ENCODE results near the gene SLC25A29. TPM values are rescaled to one million over a fixed set of nuclear protein-coding genes. Genes with fewer than 3 reads are reported as not detected.
A peak's percentile ranks its signal among the peaks of the same experiment; 100 is the strongest.

SLC25A29 gene
- polyA plus RNA-seq, 2 of the 4 experiments (the other 2 are of a cell fraction) = 6.3 to 15.1 TPM

- H3K27ac ChIP-seq = no peak overlapping the region
- no peak overlapping the region for H3K4me3 ChIP-seq
- ATAC-seq = peak in 1 of 2 experiments; percentile 13; a peak in 1 of 6 replicates
- DNase-seq (ENCODE audit: low read depth in 1 of 2, low spot score in 1 of 2) = no peak
- peaks cover 8% of the 10 kb centered on the region; the same call in 1 of the 3 replicates for H3K4me1 ChIP-seq
- WGBS (ENCODE audit: missing lambda C conversion rate) = 89% methylated on average over 8 of the region's 8 CpGs
- ChIA-PET POLR2A (no interaction called here), CTCF (interaction anchor here (1.3 kb wide), 1 partner anchor 91 kb away, joined by 3 read pairs; no protein-coding TSS in a partner anchor)
- H3K4me2 ChIP-seq = no peak overlapping the region
- FAIRE-seq = no peak
- TF ChIP-seq ZSCAN20 (CRISPR knock-in tag; IDR thresholded peaks at IDR 0.05) = no peak
- no peaks in the 10 kb centered on the region for H3K9me3 ChIP-seq
These were observed 26.7 kb downstream of the SLC25A29 start for GRCh38 chr14:100279563-100279962.

GRCh38 chr14:100279133-100279532, 27.1 kb downstream of the SLC25A29 start:
- WGBS (ENCODE audit: missing lambda C conversion rate) = 79% methylated on average over 2 of the region's 2 CpGs
- CTCF ChIA-PET = interaction anchor here (0.7 to 1.3 kb wide), 4 partner anchors 22 to 92 kb away, joined by 3 to 5 read pairs (median 3); no protein-coding TSS in a partner anchor
- no peak for TF ChIP-seq SMC3 (IDR thresholded peaks at IDR 0.05)
- TF ChIP-seq, protein P1, sequence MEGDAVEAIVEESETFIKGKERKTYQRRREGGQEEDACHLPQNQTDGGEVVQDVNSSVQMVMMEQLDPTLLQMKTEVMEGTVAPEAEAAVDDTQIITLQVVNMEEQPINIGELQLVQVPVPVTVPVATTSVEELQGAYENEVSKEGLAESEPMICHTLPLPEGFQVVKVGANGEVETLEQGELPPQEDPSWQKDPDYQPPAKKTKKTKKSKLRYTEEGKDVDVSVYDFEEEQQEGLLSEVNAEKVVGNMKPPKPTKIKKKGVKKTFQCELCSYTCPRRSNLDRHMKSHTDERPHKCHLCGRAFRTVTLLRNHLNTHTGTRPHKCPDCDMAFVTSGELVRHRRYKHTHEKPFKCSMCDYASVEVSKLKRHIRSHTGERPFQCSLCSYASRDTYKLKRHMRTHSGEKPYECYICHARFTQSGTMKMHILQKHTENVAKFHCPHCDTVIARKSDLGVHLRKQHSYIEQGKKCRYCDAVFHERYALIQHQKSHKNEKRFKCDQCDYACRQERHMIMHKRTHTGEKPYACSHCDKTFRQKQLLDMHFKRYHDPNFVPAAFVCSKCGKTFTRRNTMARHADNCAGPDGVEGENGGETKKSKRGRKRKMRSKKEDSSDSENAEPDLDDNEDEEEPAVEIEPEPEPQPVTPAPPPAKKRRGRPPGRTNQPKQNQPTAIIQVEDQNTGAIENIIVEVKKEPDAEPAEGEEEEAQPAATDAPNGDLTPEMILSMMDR (IDR thresholded peaks at IDR 0.05) = no peak
- no peak for TF ChIP-seq CBX8 (IDR thresholded peaks at IDR 0.05)
- no peak for TF ChIP-seq MAX (IDR thresholded peaks at IDR 0.05)
- TF ChIP-seq KDM1A (IDR thresholded peaks at IDR 0.05; ENCODE audit: low read depth) = no peak
- TF ChIP-seq, protein P2, sequence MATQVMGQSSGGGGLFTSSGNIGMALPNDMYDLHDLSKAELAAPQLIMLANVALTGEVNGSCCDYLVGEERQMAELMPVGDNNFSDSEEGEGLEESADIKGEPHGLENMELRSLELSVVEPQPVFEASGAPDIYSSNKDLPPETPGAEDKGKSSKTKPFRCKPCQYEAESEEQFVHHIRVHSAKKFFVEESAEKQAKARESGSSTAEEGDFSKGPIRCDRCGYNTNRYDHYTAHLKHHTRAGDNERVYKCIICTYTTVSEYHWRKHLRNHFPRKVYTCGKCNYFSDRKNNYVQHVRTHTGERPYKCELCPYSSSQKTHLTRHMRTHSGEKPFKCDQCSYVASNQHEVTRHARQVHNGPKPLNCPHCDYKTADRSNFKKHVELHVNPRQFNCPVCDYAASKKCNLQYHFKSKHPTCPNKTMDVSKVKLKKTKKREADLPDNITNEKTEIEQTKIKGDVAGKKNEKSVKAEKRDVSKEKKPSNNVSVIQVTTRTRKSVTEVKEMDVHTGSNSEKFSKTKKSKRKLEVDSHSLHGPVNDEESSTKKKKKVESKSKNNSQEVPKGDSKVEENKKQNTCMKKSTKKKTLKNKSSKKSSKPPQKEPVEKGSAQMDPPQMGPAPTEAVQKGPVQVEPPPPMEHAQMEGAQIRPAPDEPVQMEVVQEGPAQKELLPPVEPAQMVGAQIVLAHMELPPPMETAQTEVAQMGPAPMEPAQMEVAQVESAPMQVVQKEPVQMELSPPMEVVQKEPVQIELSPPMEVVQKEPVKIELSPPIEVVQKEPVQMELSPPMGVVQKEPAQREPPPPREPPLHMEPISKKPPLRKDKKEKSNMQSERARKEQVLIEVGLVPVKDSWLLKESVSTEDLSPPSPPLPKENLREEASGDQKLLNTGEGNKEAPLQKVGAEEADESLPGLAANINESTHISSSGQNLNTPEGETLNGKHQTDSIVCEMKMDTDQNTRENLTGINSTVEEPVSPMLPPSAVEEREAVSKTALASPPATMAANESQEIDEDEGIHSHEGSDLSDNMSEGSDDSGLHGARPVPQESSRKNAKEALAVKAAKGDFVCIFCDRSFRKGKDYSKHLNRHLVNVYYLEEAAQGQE (IDR thresholded peaks at IDR 0.05) = no peak
- no peak for TF ChIP-seq BHLHE40 (IDR thresholded peaks at IDR 0.05; ENCODE audit: low read depth, low read length)
- no peak for TF ChIP-seq NR3C1 (IDR thresholded peaks at IDR 0.05)
- TF ChIP-seq CEBPB (IDR thresholded peaks at IDR 0.05) = no peak
- TF ChIP-seq RCOR1 (IDR thresholded peaks at IDR 0.05; ENCODE audit: low read depth, low read length) = no peak
- no peak for TF ChIP-seq TFCP2L1 (CRISPR knock-in tag; IDR thresholded peaks at IDR 0.05)
- no peak for TF ChIP-seq ZFP36 (IDR thresholded peaks at IDR 0.05; ENCODE audit: borderline replicate concordance, partially characterized antibody)
- no peak for TF ChIP-seq TP53 (CRISPR knock-in tag; IDR thresholded peaks at IDR 0.05)
- TF ChIP-seq SREBF2 (IDR thresholded peaks at IDR 0.05) = no peak
- TF ChIP-seq ZSCAN20 (CRISPR knock-in tag; IDR thresholded peaks at IDR 0.05) = no peak
- no peak for TF ChIP-seq CBX2 (IDR thresholded peaks at IDR 0.05; ENCODE audit: borderline replicate concordance, low read depth)
- no peak for TF ChIP-seq FOSL2 (IDR thresholded peaks at IDR 0.05)
- no peak for TF ChIP-seq FOSL2 (CRISPR knock-in tag; IDR thresholded peaks at IDR 0.05)
- no peaks in the 10 kb centered on the region for H3K9me3 ChIP-seq
- ATAC-seq (no peak), FAIRE-seq (no peak), DNase-seq (ENCODE audit: low read depth in 1 of 2, low spot score in 1 of 2) (no peak)
- H3K4me2 ChIP-seq = no peak overlapping the region
- H3K4me1 ChIP-seq = 0 out of 3 replicates have a peak, but pooled peaks cover 6% of the 10 kb centered on the region
- POLR2A ChIA-PET = interaction anchor here (0.6 kb wide), 1 partner anchor 32 kb away, joined by 3 read pairs; no protein-coding TSS in a partner anchor
- H3K27ac ChIP-seq = no peak overlapping the region
- no peak overlapping the region for H3K4me3 ChIP-seq

GRCh38 chr14:100278702-100279101, 27.5 kb downstream of the SLC25A29 start:
- no peak for DNase-seq (ENCODE audit: low read depth in 1 of 2, low spot score in 1 of 2)
- H3K9me3 ChIP-seq = no peaks in the 10 kb centered on the region
- POLR2A ChIA-PET = interaction anchor here (0.6 kb wide), 1 partner anchor 33 kb away, joined by 3 read pairs; no protein-coding TSS in a partner anchor
- no peak overlapping the region for H3K4me2 ChIP-seq
- no peak for FAIRE-seq
- 0 out of 6 replicates have a peak overlapping the region, but pooled peaks of 1 of the 2 experiments have one; percentile 11 for H3K27ac ChIP-seq
- 70% methylated on average over 8 of the region's 8 CpGs for WGBS (ENCODE audit: missing lambda C conversion rate)
- ATAC-seq = peak in 1 of 2 experiments; percentile 40; a peak in 2 of 6 replicates
- H3K4me3 ChIP-seq = no peak overlapping the region
- CTCF ChIA-PET = interaction anchor here (0.7 to 1.5 kb wide), 6 partner anchors 10 to 92 kb away, joined by 3 to 6 read pairs (median 3); no protein-coding TSS in a partner anchor
- H3K4me1 ChIP-seq = 0 out of 3 replicates have a peak, but pooled peaks cover 6% of the 10 kb centered on the region
- TF ChIP-seq ZC3H11A (IDR thresholded peaks at IDR 0.05) (no peak), POLR2AphosphoS2 (conservative IDR thresholded peaks at IDR 0.05; ENCODE audit: low read length) (no peak), JUN (IDR thresholded peaks at IDR 0.05) (no peak), ZNF302 (CRISPR knock-in tag; IDR thresholded peaks at IDR 0.05) (no peak), RAD21 (conservative IDR thresholded peaks at IDR 0.05 in 1 of 2, IDR thresholded peaks at IDR 0.05 in 1 of 2) (no peak), RNF2 (IDR thresholded peaks at IDR 0.05; ENCODE audit: borderline replicate concordance, low read depth) (no peak), NR3C1 (IDR thresholded peaks at IDR 0.05) (no peak), PHF8 (IDR thresholded peaks at IDR 0.05; ENCODE audit: borderline replicate concordance, low read depth) (no peak), RFX5 (IDR thresholded peaks at IDR 0.05) (no peak)
- TF ChIP-seq, protein P3, sequence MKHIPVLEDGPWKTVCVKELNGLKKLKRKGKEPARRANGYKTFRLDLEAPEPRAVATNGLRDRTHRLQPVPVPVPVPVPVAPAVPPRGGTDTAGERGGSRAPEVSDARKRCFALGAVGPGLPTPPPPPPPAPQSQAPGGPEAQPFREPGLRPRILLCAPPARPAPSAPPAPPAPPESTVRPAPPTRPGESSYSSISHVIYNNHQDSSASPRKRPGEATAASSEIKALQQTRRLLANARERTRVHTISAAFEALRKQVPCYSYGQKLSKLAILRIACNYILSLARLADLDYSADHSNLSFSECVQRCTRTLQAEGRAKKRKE (CRISPR knock-in tag; IDR thresholded peaks at IDR 0.05; ENCODE audit: low read depth) = no peak

Data from A549 (cell line).